AG04449 (cell line): ENCODE measurements around the gene LRRC55.

ENCODE experiments used
- CTCF ChIA-PET: fragments of 350-600 bp; formaldehyde crosslinking; extraction: SDS; loops from one replicate; lab custom pipeline; 2021; ENCODE audit warnings: antibody characterized with exemption; lab: Yijun Ruan, JAX
- POLR2A ChIA-PET: fragments of 400-600, 350-600 bp; formaldehyde crosslinking; extraction: SDS; loops from one replicate; lab custom pipeline; 2020; ENCODE audit warnings: antibody characterized with exemption, inconsistent platforms; lab: Yijun Ruan, JAX
- DNase-seq: peaks from one replicate; pipeline ENCODE4 v3.0.0-alpha.2; 2010; ENCODE audit warnings: low read depth, low spot score
- H3K4me3 ChIP-seq: 2 replicates; pipeline ENCODE4 v1.5.1; 2011; ENCODE audit warnings: low read depth, mild to moderate bottlenecking, control low read depth, low read length
- CTCF ChIP-seq: IDR thresholded peaks from one replicate; pipeline ENCODE4 v1.5.1; 2011; ENCODE audit warnings: mild to moderate bottlenecking, moderate library complexity, low read length, control low read depth, inconsistent platforms; ENCODE audit not compliant: insufficient read depth; ENCODE audit errors: missing control alignments

The LRRC55 gene

GRCh38 chr11:57190548-57190947 is 8.8 kb downstream of the LRRC55 start:
- DNase-seq: no peak
- no peak overlapping the region for H3K4me3 ChIP-seq
- TF ChIP-seq CTCF: no peak
- POLR2A ChIA-PET: no interaction called here
- CTCF ChIA-PET: no interaction called here

GRCh38 chr11:57191311-57192219 is 9.8 kb downstream of the LRRC55 start:
- no peak for DNase-seq
- ChIA-PET POLR2A (no interaction called here), CTCF (interaction anchor here (2.1 kb wide), 1 partner anchor 57 kb away, joined by 4 read pairs; no protein-coding TSS in a partner anchor)
- no peak for TF ChIP-seq CTCF
- no peak overlapping the region for H3K4me3 ChIP-seq

GRCh38 chr11:57192316-57192715 is 10.6 kb downstream of the LRRC55 start:
- DNase-seq: no peak
- ChIA-PET POLR2A (no interaction called here), CTCF (interaction anchor here (2.1 kb wide), 1 partner anchor 57 kb away, joined by 4 read pairs; no protein-coding TSS in a partner anchor)
- no peak overlapping the region for H3K4me3 ChIP-seq
- TF ChIP-seq CTCF: no peak

- no peak overlapping the region for H3K4me3 ChIP-seq
- CTCF ChIA-PET: interaction anchor here (2.7 kb wide), 1 partner anchor 53 kb away, joined by 12 read pairs; no protein-coding TSS in a partner anchor
- no peak for DNase-seq
- POLR2A ChIA-PET: no interaction called here
- TF ChIP-seq CTCF: no peak
Observed at GRCh38 chr11:57196596-57196995, 14.8 kb downstream of the LRRC55 start.

GRCh38 chr11:57197762-57198161 is 16.0 kb downstream of the LRRC55 start:
- DNase-seq: no peak
- H3K4me3 ChIP-seq: no peak overlapping the region
- POLR2A ChIA-PET: no interaction called here
- CTCF ChIA-PET: interaction anchor here (2.7 kb wide), 1 partner anchor 52 kb away, joined by 12 read pairs; no protein-coding TSS in a partner anchor
- no peak for TF ChIP-seq CTCF

- CTCF ChIA-PET: interaction anchor here (0.8 kb wide), 1 partner anchor 50 kb away, joined by 3 read pairs; no protein-coding TSS in a partner anchor
Observed at GRCh38 chr11:57199330-57199729, 17.6 kb downstream of the LRRC55 start.

More at GRCh38 chr11:57199330-57199729, 17.6 kb downstream of the LRRC55 start:
- no peak for TF ChIP-seq CTCF
- H3K4me3 ChIP-seq: no peak overlapping the region
- POLR2A ChIA-PET: no interaction called here
- DNase-seq: no peak
